ENCODE results near the gene WDR27. TPM values are rescaled to one million over a fixed set of nuclear protein-coding genes. Genes with fewer than 3 reads are reported as not detected.

WDR27 gene
- total RNA-seq, 1 donor = 23.9 TPM

DNA sequence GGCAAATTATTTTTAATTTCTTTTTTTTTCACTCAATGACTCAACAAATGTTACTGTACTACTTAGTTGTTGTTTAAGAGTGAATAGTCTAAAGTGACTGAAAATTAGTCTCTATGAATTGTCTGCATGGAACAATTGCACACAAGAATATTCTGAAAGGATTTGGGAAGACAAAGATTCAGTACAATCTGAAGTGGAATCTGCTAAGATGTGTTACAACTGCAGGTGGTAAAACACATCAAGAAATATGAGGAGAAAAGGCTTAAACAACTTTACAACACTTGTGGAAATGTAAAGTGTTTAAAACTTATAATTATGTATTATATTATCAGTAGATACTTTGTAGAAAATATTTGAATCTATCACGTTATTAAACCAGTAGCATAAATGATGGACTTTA, 193.4 kb downstream of the WDR27 start:
- DNase-seq (ENCODE audit: insufficient read length, low spot score, missing footprints) = no peak
- no peaks in the 10 kb centered on the region for H3K36me3 ChIP-seq (ENCODE audit: insufficient read depth, low read length)
- no peak overlapping the region for H3K4me2 ChIP-seq (ENCODE audit: insufficient read depth, low read length)
- H3K4me1 ChIP-seq (ENCODE audit: insufficient read depth, low read length) = peaks cover 5% of the 10 kb centered on the region
- TF ChIP-seq, protein P1, sequence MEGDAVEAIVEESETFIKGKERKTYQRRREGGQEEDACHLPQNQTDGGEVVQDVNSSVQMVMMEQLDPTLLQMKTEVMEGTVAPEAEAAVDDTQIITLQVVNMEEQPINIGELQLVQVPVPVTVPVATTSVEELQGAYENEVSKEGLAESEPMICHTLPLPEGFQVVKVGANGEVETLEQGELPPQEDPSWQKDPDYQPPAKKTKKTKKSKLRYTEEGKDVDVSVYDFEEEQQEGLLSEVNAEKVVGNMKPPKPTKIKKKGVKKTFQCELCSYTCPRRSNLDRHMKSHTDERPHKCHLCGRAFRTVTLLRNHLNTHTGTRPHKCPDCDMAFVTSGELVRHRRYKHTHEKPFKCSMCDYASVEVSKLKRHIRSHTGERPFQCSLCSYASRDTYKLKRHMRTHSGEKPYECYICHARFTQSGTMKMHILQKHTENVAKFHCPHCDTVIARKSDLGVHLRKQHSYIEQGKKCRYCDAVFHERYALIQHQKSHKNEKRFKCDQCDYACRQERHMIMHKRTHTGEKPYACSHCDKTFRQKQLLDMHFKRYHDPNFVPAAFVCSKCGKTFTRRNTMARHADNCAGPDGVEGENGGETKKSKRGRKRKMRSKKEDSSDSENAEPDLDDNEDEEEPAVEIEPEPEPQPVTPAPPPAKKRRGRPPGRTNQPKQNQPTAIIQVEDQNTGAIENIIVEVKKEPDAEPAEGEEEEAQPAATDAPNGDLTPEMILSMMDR (IDR thresholded peaks at IDR 0.05; ENCODE audit: extremely low read depth, low read depth, low read length) = no peak
- no peak overlapping the region for H3K27ac ChIP-seq (ENCODE audit: low read depth, low read length)
- H4K20me1 ChIP-seq (ENCODE audit: insufficient read depth, low read length) = no peaks in the 10 kb centered on the region
- no peak overlapping the region for H3K4me3 ChIP-seq (ENCODE audit: insufficient read depth, low read length)
- no peaks in the 10 kb centered on the region for H3K79me2 ChIP-seq (ENCODE audit: insufficient read depth, low read length)
- H3K27me3 ChIP-seq (ENCODE audit: insufficient read depth, low read length) = no peaks in the 10 kb centered on the region
- H2AFZ ChIP-seq (ENCODE audit: low read length) = no peak overlapping the region
- no peaks in the 10 kb centered on the region for H3K9me3 ChIP-seq (ENCODE audit: low read depth, low read length)

GRCh38 chr6:169503422-169504152, 198.2 kb downstream of the WDR27 start:
- Histone ChIP-seq H3K4me2 (ENCODE audit: insufficient read depth, low read length) (no peak overlapping the region), H3K27ac (ENCODE audit: low read depth, low read length) (no peak overlapping the region)
- peak; percentile 42 for DNase-seq (ENCODE audit: insufficient read length, low spot score, missing footprints)

GRCh38 chr6:169502445-169502844, 199.4 kb downstream of the WDR27 start:
- Histone ChIP-seq H2AFZ (ENCODE audit: low read length) (no peak overlapping the region), H3K4me3 (ENCODE audit: insufficient read depth, low read length) (no peak overlapping the region), H3K9me3 (ENCODE audit: low read depth, low read length) (no peaks in the 10 kb centered on the region), H3K36me3 (ENCODE audit: insufficient read depth, low read length) (no peaks in the 10 kb centered on the region), H3K27me3 (ENCODE audit: insufficient read depth, low read length) (no peaks in the 10 kb centered on the region), H4K20me1 (ENCODE audit: insufficient read depth, low read length) (no peaks in the 10 kb centered on the region), H3K4me1 (ENCODE audit: insufficient read depth, low read length) (peaks cover 6% of the 10 kb centered on the region), H3K4me2 (ENCODE audit: insufficient read depth, low read length) (no peak overlapping the region), H3K79me2 (ENCODE audit: insufficient read depth, low read length) (no peaks in the 10 kb centered on the region), H3K27ac (ENCODE audit: low read depth, low read length) (no peak overlapping the region)
- peak; percentile 14 for DNase-seq (ENCODE audit: insufficient read length, low spot score, missing footprints)
- TF ChIP-seq, protein P1 (IDR thresholded peaks at IDR 0.05; ENCODE audit: extremely low read depth, low read depth, low read length) = no peak

More at GRCh38 chr6:169503422-169504152, 198.2 kb downstream of the WDR27 start:
- Histone ChIP-seq H3K79me2 (ENCODE audit: insufficient read depth, low read length) (no peaks in the 10 kb centered on the region), H3K9me3 (ENCODE audit: low read depth, low read length) (no peaks in the 10 kb centered on the region), H3K36me3 (ENCODE audit: insufficient read depth, low read length) (no peaks in the 10 kb centered on the region), H3K27me3 (ENCODE audit: insufficient read depth, low read length) (no peaks in the 10 kb centered on the region), H2AFZ (ENCODE audit: low read length) (peak overlapping the region; percentile 36), H3K4me1 (ENCODE audit: insufficient read depth, low read length) (peaks cover 6% of the 10 kb centered on the region), H3K4me3 (ENCODE audit: insufficient read depth, low read length) (no peak overlapping the region), H4K20me1 (ENCODE audit: insufficient read depth, low read length) (no peaks in the 10 kb centered on the region)
- TF ChIP-seq, protein P1 (IDR thresholded peaks at IDR 0.05; ENCODE audit: extremely low read depth, low read depth, low read length) = no peak

- no peaks in the 10 kb centered on the region for H3K79me2 ChIP-seq (ENCODE audit: insufficient read depth, low read length)
- no peaks in the 10 kb centered on the region for H3K27me3 ChIP-seq (ENCODE audit: insufficient read depth, low read length)
- H4K20me1 ChIP-seq (ENCODE audit: insufficient read depth, low read length) = no peaks in the 10 kb centered on the region
- DNase-seq (ENCODE audit: insufficient read length, low spot score, missing footprints) = peak; percentile 31
- no peak overlapping the region for H3K4me2 ChIP-seq (ENCODE audit: insufficient read depth, low read length)
- no peak overlapping the region for H2AFZ ChIP-seq (ENCODE audit: low read length)
- no peak overlapping the region for H3K4me3 ChIP-seq (ENCODE audit: insufficient read depth, low read length)
- H3K27ac ChIP-seq (ENCODE audit: low read depth, low read length) = no peak overlapping the region
- peaks cover 6% of the 10 kb centered on the region for H3K4me1 ChIP-seq (ENCODE audit: insufficient read depth, low read length)
- TF ChIP-seq, protein P1 (IDR thresholded peaks at IDR 0.05; ENCODE audit: extremely low read depth, low read depth, low read length) = no peak
- H3K36me3 ChIP-seq (ENCODE audit: insufficient read depth, low read length) = no peaks in the 10 kb centered on the region
- no peaks in the 10 kb centered on the region for H3K9me3 ChIP-seq (ENCODE audit: low read depth, low read length)
These were observed 200.0 kb downstream of the WDR27 start for GRCh38 chr6:169501777-169502313.

Measured in osteoblast (primary cell).